ENCODE data around the gene IQSEC3. TPM values are rescaled to one million over a fixed set of nuclear protein-coding genes. Genes with fewer than 3 reads are reported as not detected.

The IQSEC3 gene
- total RNA-seq, 1 experiment from 2014 or later, result not detected

- POLR2A ChIA-PET, result no interaction called here
- no peaks in the 10 kb centered on the region for H3K4me1 ChIP-seq (ENCODE audit: control insufficient read depth, insufficient read depth, low read length)
- no peaks in the 10 kb centered on the region for H3K36me3 ChIP-seq (ENCODE audit: control insufficient read depth, insufficient read depth, low read length)
- DNase-seq (ENCODE audit: low read depth, low spot score) (no peak), ATAC-seq (no peak)
- no peak for TF ChIP-seq TCF7L2 (IDR thresholded peaks at IDR 0.05; ENCODE audit: low read depth, low read length)
- no peak for TF ChIP-seq SIN3A (IDR thresholded peaks at IDR 0.05; ENCODE audit: borderline replicate concordance, insufficient read depth, low read depth, low read length)
- TF ChIP-seq REST (IDR thresholded peaks at IDR 0.05; ENCODE audit: insufficient read depth in 1 of 2, low read depth in 2 of 2, low read length in 1 of 2), result no peak
- TF ChIP-seq CTCF (IDR thresholded peaks at IDR 0.05), result no peak
- TF ChIP-seq POLR2AphosphoS5 (IDR thresholded peaks at IDR 0.05; ENCODE audit: low read depth, low read length), result no peak
- intact Hi-C loops (cut with micrococcal nuclease; ENCODE audit: unreplicated experiment), result no loop called here
- BruUV-seq (replicated peaks), result no TSS peak
- CTCF ChIA-PET, result no interaction called here
- in situ Hi-C loops (cut with HindIII; ENCODE audit: low pct_unique_long_range_greater_than_20kb, low sequenced_read_pairs), result no loop called here
- H3K27me3 ChIP-seq (ENCODE audit: control insufficient read depth, insufficient read depth, low read length), result no peaks in the 10 kb centered on the region
- no peaks in the 10 kb centered on the region for H3K9me3 ChIP-seq (ENCODE audit: control insufficient read depth, insufficient read depth, low read depth, low read length)
- no peak overlapping the region for H3K27ac ChIP-seq (ENCODE audit: low read length)
- no peak overlapping the region for H3K4me3 ChIP-seq (ENCODE audit: low read depth in 2 of 2, low read length in 2 of 2)
Observed at GRCh38 chr12:155646-156045, 89.1 kb downstream of the IQSEC3 start.

GRCh38 chr12:156945-157344 is 90.4 kb downstream of the IQSEC3 start:
- Histone ChIP-seq H3K9me3 (ENCODE audit: control insufficient read depth, insufficient read depth, low read depth, low read length) (no peaks in the 10 kb centered on the region), H3K4me1 (ENCODE audit: control insufficient read depth, insufficient read depth, low read length) (no peaks in the 10 kb centered on the region), H3K4me3 (ENCODE audit: low read depth in 2 of 2, low read length in 2 of 2) (no peak overlapping the region), H3K36me3 (ENCODE audit: control insufficient read depth, insufficient read depth, low read length) (no peaks in the 10 kb centered on the region), H3K27me3 (ENCODE audit: control insufficient read depth, insufficient read depth, low read length) (no peaks in the 10 kb centered on the region), H3K27ac (ENCODE audit: low read length) (no peak overlapping the region)
- DNase-seq (ENCODE audit: low read depth, low spot score) (no peak), ATAC-seq (no peak)
- no peak for TF ChIP-seq SIN3A (IDR thresholded peaks at IDR 0.05; ENCODE audit: borderline replicate concordance, insufficient read depth, low read depth, low read length)
- TF ChIP-seq POLR2AphosphoS5 (IDR thresholded peaks at IDR 0.05; ENCODE audit: low read depth, low read length), result no peak
- no peak for TF ChIP-seq REST (IDR thresholded peaks at IDR 0.05; ENCODE audit: insufficient read depth in 1 of 2, low read depth in 2 of 2, low read length in 1 of 2)
- TF ChIP-seq TCF7L2 (IDR thresholded peaks at IDR 0.05; ENCODE audit: low read depth, low read length), result no peak
- no peak for TF ChIP-seq CTCF (IDR thresholded peaks at IDR 0.05)
- BruUV-seq (replicated peaks), result no TSS peak
- CTCF ChIA-PET, result interaction anchor here (0.5 kb wide), 1 partner anchor 55 kb away, joined by 17 read pairs; no protein-coding TSS in a partner anchor
- in situ Hi-C loops (cut with HindIII; ENCODE audit: low pct_unique_long_range_greater_than_20kb, low sequenced_read_pairs) (no loop called here), intact Hi-C loops (cut with micrococcal nuclease; ENCODE audit: unreplicated experiment) (no loop called here)
- POLR2A ChIA-PET, result no interaction called here
